ENCODE data around the gene NT5M. TPM values are rescaled to one million over a fixed set of nuclear protein-coding genes. Genes with fewer than 3 reads are reported as not detected.
A peak's percentile ranks its signal among the peaks of the same experiment; 100 is the strongest.

NT5M gene
- polyA plus RNA-seq, 4 donors, result 5.0 to 7.4 (median 6.2) TPM

DNA sequence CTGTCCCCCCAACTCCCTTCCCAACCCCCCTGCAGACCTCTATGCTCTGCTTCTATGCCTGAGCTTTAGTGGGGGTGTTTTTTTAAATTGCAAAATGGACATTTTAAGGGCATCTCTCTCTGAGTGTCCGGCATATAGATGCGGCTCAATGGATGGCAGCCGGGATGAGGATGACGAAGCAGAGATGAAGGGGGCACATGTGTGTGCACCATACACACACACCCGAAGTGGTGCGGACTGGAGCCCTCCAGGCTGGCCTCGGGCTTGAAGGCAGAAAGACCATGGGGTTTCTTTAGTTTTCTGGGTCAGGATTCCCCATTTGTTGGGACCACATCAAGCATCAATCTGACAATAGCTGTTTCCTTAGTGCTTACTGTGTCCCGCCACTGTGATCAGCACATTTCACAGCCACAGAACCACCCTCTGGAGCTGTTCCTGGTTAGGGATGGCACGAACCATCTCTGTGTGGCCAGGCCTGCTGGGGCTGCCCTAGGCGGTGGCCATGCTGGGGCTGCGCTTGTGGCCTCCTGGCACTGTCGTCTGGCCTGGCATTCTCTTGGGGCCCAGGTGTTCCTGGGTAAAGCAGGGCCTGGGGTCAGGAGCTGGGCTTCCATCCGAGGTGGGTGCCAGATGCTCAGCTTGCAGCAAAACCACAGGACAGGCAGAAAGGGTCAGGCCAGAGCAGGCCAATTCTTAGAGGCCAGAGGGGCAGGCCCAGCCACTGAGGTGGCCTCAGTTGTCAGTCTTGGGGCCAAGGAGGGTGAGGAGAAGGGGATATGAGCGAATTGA lies 49.9 kb downstream of the NT5M start:
- no peak for DNase-seq (ENCODE audit: low read depth in 4 of 4, low spot score in 3 of 4)

DNA sequence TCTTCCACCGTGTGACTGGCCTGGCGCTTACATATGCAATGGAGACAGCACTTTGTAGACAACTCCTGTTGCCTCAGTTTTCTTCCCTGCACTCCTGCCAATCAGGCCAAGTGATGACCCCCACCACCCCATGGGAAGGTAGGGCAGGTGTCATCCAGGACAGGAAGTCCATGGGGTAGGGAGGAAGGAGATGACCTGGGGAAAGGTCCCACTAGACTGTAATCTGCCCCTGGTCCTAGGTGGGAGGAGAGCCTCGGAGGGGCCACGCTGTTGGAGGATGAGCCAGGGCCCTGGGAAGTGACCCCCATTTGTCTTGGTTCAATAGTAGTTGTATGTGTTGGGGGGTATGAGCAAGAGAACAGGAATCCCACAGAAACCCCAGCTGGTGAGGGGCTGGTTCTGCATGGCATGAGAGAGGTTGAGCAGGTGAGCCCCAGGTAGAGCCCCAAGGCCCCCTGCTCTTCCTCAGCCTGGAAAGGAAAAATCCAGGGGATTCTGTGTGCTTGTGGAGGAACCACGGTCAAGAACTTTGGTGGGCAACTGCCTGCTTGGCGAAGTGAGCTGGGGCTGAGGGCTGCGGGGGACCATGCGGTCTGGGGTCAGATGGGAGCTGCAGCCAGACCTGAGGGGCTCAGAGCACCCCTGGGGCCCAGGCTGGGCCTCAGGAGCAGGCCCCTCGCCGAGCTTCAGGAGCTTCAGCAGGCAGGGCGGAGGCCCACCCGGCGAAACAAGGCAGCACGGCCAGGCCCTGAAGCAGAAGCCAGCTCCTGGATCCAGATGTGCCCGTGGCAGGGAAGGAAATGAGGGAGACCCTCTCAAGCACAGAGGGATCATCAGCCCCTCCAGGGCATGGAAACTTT lies 50.7 kb downstream of the NT5M start:
- no peak for DNase-seq (ENCODE audit: low read depth in 4 of 4, low spot score in 3 of 4)

DNA sequence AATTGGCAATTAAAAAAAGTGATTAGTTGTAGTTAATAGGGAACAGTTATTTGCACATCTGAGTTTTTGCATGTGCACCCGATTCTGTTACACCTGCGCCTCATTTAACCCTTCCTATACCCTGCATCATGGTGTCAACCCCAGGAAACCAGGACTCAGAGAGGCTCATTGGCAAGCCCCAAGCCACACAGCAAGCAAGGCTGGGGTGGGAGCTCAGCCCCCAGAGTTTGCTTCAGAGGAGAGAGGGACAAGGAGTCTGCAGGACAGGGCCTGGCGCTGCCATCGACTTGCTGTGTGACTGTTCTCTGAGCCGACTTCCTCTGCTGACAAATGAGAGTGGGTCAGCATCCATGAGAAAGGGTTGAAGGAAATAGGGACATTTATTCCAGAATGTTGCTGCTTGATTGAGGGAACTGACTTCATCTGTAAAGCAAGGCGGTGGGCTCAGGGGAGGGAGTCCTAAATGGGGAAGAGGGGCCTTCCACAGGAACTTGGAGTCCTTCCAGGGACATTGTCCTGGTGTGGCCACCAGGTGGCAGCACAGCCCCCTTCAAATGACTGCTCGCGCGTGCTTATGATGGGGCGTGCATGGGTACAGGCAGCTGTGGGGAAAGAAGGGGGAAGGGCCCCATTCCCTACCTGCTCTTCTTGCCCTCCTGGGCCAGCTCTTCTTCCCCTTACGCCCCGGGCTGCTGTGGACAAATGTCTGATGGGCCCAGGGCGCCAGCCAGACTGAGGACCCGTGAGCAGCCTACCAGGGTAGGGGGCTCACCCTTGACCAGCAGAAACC lies 51.6 kb downstream of the NT5M start:
- peak in 2 of 4 donors; percentile 50 to 66 for DNase-seq (ENCODE audit: low read depth in 4 of 4, low spot score in 3 of 4)

DNA sequence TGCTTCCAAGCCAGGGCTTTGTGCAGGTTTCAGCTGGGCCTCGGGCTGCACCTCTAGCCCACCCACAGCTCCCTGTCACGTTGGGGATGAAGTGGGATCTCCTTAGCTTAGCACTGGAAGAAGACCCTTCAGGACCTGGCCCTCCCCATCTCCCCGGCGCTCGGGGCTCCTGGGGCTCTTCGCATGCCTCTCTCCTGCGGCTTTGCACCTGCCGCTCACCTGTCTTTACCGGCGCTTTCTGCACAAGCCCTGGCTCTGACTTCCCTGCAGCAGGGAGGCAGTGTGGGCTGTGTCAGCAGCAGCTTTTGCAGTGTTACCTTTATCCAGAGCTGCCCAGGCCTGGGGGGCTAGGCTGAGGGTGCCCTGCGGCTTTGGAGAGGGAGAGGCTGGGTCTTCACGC lies 52.3 kb downstream of the NT5M start:
- DNase-seq (ENCODE audit: low read depth in 4 of 4, low spot score in 3 of 4), result no peak

DNA sequence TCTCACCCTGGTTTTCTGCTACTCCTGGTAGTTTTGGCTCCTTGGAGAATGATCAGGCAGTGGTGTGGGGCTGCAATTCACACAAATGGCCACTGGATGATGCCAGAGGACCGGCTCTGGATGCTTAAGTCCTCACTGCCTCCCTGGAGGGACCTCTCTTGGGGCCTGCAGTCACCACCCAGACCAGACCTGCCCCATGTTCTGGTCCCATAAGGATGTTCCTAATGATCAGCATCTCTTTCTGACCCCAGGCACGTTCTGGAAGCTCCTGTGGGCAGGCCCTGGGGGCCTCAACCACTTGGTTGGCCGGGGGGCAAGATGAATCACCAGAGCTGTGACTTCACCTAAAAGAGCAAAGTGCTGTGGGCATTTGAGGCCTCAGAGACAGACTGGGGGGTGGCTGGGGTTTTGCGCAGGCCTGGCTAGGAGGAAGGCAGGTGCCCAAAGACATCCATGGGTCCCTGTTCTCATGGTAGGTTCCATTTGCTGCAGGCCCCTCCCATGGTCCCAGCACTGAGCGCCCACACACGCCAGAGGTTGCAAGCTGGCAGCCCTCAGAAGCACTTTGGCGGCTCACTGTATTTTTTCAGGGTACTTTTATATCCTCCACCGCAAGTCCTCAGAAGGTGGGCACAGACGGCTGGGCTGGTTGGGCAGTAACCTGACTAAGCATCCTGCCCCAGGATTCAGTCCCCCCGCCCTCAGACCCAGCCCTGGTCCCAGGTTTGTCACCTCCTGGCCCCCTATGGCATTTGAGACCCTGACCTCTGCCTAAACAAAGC lies 53.2 kb downstream of the NT5M start:
- DNase-seq (ENCODE audit: low read depth in 4 of 4, low spot score in 3 of 4), result peak; percentile 63 to 77 (median 72)

DNA sequence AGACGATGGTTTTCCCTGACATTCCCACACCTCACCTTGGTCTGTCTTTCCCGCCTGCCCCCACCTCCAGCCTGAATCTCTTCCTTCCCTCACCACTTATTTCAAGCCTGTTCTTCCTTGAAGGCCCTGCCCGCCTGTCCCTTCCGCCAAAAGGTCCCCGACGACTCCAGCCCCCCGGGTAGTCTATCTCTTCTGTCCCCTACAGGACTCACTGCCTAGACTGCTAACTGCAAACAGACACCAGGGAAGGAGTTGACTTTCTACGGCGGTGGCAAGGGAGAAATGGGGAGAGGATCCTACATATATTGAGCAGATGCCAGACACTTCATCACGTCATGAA lies 53.7 kb downstream of the NT5M start:
- DNase-seq (ENCODE audit: low read depth in 4 of 4, low spot score in 3 of 4), result no peak

DNA sequence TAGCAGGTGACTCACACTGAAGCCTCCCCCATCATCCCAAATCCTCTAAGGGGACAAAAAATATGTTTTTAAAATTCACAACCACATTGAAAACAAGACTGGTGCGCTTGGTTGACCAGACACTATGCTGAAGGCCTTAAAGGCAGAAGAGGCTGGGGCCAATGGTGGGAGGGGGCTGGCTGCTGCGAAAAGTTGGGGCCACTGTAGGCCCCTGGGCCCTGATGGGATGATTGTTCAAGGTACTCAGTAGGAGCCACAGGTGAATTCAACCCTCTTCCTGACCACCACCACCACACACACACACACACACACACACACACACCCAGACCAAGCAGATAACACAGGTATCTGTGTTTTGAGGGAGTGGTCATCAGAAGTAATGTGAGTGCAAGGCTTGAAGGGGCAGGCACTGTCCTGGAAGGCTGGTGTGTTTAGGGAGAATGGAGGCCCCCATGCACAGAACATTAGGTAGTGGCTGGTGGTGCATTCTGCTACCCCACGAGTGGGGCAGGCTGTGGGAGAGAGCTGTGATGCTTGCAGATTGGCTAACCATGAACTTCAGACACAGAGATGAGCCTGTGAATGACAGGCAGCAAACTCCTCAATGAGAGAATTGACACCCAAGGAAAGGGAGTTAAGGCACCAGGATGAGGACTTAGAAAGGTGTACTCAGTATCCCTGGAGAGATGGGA lies 55.0 kb downstream of the NT5M start:
- DNase-seq (ENCODE audit: low read depth in 4 of 4, low spot score in 3 of 4), result no peak

DNA sequence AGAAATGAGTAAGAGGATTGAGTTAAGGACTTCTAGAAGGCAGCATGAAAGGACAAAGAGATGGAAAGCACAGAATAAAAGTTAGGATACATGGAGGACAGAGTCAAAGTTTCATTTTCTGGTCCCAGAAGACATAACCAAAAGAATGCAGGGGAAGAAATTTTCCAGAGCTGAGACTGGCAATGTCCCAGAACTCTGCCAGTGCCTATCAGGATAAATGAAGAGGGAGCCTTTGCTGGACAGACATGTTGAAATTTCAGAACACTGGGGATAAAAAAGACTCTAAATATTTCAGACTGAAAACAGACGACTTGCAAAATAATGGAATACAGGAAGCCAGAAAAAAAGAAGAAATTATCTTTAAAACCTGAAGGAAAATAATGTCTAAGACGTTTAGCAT lies 55.7 kb downstream of the NT5M start:
- no peak for DNase-seq (ENCODE audit: low read depth in 4 of 4, low spot score in 3 of 4)

DNA sequence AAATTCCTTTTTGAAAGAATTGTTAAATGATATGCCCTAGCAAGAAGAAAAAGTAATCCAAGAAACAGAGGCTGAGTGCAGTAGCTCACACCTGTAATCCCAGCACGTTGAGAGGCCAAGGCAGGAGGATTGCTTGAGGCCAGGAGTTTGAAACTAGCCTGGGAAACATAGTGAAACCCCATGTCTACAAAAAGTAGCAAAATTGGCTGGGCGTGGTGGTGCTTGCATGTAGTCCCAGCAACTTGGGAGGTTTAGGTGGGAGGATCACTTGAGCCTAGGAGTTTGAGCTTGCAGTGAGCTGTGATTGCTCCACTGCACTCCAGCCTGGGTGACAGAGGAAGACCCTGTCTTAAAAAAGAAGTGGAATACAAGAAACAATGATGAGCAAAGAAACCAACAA lies 56.1 kb downstream of the NT5M start:
- no peak for DNase-seq (ENCODE audit: low read depth in 4 of 4, low spot score in 3 of 4)

DNA sequence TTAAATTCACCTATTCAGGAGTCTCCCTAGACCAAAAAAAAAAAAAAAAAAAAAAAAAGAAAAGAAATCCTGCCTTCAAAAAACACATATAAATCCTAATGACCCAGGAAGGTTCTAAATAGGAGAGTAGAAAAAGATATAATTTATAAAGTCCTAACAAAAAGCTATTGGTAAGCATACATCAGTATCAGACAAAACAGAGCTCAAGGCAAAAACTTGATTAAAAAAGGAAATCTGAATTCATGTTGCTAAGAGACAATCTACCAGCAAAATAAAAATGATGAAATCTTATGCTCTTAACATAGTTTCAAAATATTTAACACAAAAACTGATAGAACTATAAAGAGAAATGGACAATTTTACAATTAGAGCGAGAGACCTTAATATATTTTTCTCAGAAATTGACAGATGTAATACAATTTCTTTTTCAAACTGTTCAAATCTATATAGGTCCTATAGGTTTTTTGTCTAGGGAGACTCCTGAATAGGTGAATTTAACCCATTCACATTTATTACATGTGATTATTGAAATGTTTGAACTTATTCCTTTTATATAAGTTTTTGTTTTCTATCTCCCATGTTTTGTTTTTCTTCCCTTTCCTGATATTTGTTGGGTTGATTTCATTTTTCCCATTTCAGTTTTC lies 57.0 kb downstream of the NT5M start:
- no peak for DNase-seq (ENCODE audit: low read depth in 4 of 4, low spot score in 3 of 4)

DNA sequence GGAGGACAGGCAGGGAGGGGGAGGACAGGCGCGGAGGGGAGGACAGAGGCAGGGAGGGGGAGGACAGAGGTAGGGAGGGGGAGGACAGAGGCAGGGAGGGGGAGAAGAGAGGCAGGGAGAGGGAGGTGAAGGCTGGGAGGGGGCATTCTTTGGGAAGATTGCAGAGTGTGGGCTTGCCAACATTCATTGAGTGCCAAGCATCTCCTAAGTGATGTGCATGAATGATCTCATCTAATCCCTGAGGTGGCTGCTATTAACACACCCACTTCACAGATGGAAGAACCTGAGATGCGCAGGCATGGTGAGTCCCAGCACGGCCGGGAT lies 58.3 kb downstream of the NT5M start:
- DNase-seq (ENCODE audit: low read depth in 4 of 4, low spot score in 3 of 4), result no peak

DNA sequence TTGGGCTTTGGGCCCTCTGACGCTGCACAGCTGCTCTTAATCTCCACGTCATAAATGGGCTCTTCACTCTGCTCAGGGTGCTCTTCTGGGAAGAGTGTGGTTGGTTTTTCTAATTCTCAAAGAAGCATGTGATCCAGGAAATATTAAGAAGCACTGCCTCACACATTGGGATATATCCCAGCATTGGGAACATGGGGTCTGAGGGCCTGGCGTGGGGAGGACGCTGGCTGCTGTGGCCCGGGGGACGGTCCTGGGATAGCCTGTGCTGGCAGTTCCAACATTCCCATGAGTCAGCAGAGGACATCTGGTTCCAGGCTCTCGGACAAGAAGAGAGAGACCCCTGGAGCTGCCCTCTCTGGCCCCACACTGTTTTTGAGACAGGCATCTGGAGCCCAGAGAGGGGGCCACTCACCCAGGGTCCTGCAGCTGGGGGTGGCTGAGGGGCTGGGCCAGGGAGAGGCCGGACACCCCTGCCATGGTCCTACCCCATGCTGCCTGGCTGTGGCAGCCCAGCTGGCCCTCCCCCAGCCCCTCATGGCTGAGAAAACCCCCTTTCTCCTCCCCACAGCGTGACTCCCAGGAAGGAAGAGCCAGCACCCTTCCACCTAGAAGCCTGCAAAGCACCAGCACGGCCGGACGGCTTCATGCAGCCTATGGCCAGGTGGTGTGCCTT lies 58.8 kb downstream of the NT5M start:
- no peak for DNase-seq (ENCODE audit: low read depth in 4 of 4, low spot score in 3 of 4)

DNA sequence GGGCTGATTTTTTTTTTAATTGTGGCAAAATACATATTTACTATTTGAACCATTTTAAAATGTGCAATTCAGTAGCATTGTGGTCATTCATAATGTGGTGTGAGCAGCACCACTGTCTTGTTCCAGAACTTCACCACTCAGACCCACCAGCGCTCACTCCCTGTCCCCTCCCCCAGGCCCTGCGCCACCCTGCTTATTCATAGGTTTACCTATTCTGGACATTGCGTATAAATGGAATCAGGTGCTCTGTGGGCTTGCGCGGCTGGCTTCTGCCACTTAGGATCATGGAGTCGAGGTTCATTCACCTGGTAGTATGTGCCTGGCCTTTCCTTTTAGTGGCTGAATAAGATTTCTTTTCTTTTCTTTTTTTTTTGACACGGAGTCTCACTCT lies 59.4 kb downstream of the NT5M start:
- DNase-seq (ENCODE audit: low read depth in 4 of 4, low spot score in 3 of 4), result no peak

DNA sequence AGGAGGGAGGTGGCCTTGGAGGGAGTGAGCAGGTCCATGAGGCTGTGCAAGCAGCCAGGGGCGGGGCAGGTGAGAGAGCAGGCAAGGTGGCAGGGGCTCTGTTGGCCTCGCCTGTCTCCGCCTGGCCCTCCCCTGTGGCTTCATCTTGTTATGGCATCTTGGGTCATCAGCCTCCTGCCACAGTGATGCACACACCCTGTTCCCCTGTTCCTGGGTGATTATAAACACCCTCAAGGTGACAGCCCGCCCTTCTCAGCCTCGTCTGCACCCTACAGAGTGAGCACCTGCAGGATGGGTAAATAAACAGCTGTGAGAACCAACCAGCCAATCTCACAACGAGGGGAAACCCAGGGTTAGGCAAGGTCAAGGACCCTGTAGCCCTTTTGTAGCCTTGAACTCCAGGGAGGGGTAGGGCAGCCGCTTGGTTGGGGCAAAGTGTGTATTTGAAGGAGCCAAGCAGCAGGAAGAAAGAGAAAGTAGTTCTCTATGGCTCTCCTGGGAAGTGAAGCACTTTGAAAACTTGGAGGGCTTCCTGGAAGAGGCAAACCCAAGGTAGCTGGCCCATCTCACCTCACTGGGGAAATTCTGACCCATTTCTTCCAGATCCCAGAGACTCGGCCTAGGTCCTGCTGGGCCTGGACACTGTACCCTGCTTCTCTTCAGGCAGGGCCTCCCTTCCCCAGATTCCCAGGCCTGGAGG lies 60.6 kb downstream of the NT5M start:
- no peak for DNase-seq (ENCODE audit: low read depth in 4 of 4, low spot score in 3 of 4)

DNA sequence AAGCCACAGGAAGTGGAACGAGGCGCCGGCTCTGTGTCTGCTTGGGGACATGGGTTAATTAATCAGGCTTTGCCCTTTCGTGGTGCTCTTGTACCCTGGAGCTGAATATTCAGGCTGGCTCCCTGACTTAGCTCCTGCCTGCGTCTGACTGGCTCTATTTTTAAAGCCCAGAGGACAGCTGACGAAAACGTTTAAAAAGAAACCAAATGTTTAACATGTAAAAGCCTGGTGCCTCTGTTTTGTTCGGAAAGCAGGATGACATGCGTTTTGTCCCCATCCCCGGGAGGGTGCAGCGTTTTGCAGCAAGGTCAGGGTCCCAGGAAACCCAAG lies 61.1 kb downstream of the NT5M start:
- no peak for DNase-seq (ENCODE audit: low read depth in 4 of 4, low spot score in 3 of 4)

DNA sequence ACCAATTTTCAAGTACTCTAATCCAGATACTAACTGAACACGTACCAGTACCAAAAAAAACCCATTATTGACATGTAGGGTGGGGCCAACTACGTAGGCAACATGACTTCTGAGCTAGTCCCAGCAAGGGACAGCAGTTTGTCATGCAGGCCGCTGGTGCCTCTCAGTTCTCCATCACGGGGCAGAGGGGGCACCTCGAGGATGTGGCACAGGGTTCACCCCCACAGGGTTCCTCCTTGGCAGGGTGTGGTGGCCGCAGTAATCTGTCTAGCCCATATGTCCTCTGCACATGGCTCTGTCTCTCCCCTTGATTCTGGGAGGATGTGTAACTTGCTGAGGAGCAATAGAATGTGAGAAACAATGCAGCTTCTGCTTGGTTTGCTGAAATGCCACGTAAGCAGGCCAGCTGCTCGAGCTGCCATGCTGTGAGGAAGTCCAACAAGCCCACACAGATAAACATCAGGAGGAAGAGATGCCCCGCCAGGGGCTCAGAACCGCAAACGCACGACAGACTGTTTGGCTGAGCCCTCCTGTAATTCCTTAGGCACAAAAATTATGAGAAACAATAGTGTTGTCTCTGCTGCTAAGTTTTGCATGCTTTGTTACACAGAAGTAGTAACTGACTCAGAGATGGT lies 62.4 kb downstream of the NT5M start:
- DNase-seq (ENCODE audit: low read depth in 4 of 4, low spot score in 3 of 4), result no peak

DNA sequence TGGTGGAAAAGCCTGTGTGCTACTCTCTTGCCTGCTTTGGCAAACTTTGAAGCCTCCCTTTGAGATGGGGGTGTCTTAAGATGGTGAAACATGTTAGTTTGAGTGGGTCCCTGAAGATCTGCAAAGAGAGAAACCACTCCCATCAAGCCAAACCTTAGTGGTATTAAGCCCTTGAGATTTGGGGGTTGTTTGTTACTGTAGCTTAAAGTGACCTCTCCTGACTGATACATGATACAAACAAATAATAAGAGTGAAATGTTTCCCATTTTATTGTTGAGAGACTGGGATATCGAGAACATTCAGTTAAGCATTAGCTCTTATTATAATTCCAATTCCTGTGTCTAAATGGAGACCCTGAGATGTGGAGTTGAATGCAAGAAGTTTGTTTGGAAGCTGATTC lies 63.1 kb downstream of the NT5M start:
- DNase-seq (ENCODE audit: low read depth in 4 of 4, low spot score in 3 of 4), result no peak
